Measurements from ENCODE around the gene TGFBR1.

Gene TGFBR1

GRCh38 chr9:99116003-99116411 lies 11.1 kb downstream of the TGFBR1 start:
- no peak overlapping the region for H3K4me2 ChIP-seq (ENCODE audit: low read depth, low read length)
- no peak overlapping the region for H3K9ac ChIP-seq (ENCODE audit: low read length)
- TF ChIP-seq EZH2 (optimal IDR thresholded peaks at IDR 0.05; ENCODE audit: low read depth, low read length) (no peak), CTCF (IDR thresholded peaks at IDR 0.05; ENCODE audit: low read length) (no peak), EZH2phosphoT487 (IDR thresholded peaks at IDR 0.05; ENCODE audit: low read length) (no peak)
- H3K4me1 ChIP-seq (ENCODE audit: low read length), result peaks cover 21% of the 10 kb centered on the region
- H3K27ac ChIP-seq (ENCODE audit: low read length), result no peak overlapping the region
- H3K4me3 ChIP-seq (ENCODE audit: low read length), result no peak overlapping the region
- H3K9me3 ChIP-seq (replicated peaks; ENCODE audit: insufficient read depth, low read length), result no peaks in the 10 kb centered on the region
- H2AFZ ChIP-seq (ENCODE audit: low read length), result no peak overlapping the region
- no peaks in the 10 kb centered on the region for H3K79me2 ChIP-seq (ENCODE audit: low read length)
- no peak for DNase-seq
- no peaks in the 10 kb centered on the region for H3K9me2 ChIP-seq (replicated peaks; ENCODE audit: insufficient read depth, low read length)
- no peaks in the 10 kb centered on the region for H3K27me3 ChIP-seq (replicated peaks; ENCODE audit: insufficient read depth, low read length)
- no peaks in the 10 kb centered on the region for H4K20me1 ChIP-seq (ENCODE audit: insufficient read depth, low read length)
- H3K36me3 ChIP-seq (replicated peaks; ENCODE audit: insufficient read depth, low read length), result no peaks in the 10 kb centered on the region
- H3F3A ChIP-seq (ENCODE audit: insufficient read depth, low read length), result peaks cover 8% of the 10 kb centered on the region; the same call in 1 of the 2 replicates

GRCh38 chr9:99118782-99119466 lies 14.0 kb downstream of the TGFBR1 start:
- Histone ChIP-seq H3K27ac (ENCODE audit: low read length) (peak overlapping the region; percentile 52; the same call in 1 of the 2 replicates), H3K9me2 (replicated peaks; ENCODE audit: insufficient read depth, low read length) (no peaks in the 10 kb centered on the region), H3K9ac (ENCODE audit: low read length) (no peak overlapping the region; the same call in 1 of the 2 replicates), H3K4me3 (ENCODE audit: low read length) (0 out of 2 replicates have a peak overlapping the region, but pooled peaks have one; percentile 3), H3K27me3 (replicated peaks; ENCODE audit: insufficient read depth, low read length) (no peaks in the 10 kb centered on the region), H2AFZ (ENCODE audit: low read length) (no peak overlapping the region), H3K36me3 (replicated peaks; ENCODE audit: insufficient read depth, low read length) (no peaks in the 10 kb centered on the region), H3F3A (ENCODE audit: insufficient read depth, low read length) (peaks cover 8% of the 10 kb centered on the region; the same call in 1 of the 2 replicates), H3K4me2 (ENCODE audit: low read depth, low read length) (peak overlapping the region; percentile 69), H4K20me1 (ENCODE audit: insufficient read depth, low read length) (no peaks in the 10 kb centered on the region), H3K79me2 (ENCODE audit: low read length) (no peaks in the 10 kb centered on the region), H3K4me1 (ENCODE audit: low read length) (peaks cover 12% of the 10 kb centered on the region), H3K9me3 (replicated peaks; ENCODE audit: insufficient read depth, low read length) (no peaks in the 10 kb centered on the region)
- TF ChIP-seq CTCF (IDR thresholded peaks at IDR 0.05; ENCODE audit: low read length), result no peak
- TF ChIP-seq EZH2 (optimal IDR thresholded peaks at IDR 0.05; ENCODE audit: low read depth, low read length), result no peak
- no peak for TF ChIP-seq EZH2phosphoT487 (IDR thresholded peaks at IDR 0.05; ENCODE audit: low read length)
- DNase-seq, result peak; percentile 72

- H3K27ac ChIP-seq (ENCODE audit: low read length), result no peak overlapping the region
- no peak overlapping the region for H3K4me3 ChIP-seq (ENCODE audit: low read length)
- no peaks in the 10 kb centered on the region for H3K79me2 ChIP-seq (ENCODE audit: low read length)
- no peaks in the 10 kb centered on the region for H3K9me2 ChIP-seq (replicated peaks; ENCODE audit: insufficient read depth, low read length)
- no peak overlapping the region for H2AFZ ChIP-seq (ENCODE audit: low read length)
- peaks cover 12% of the 10 kb centered on the region for H3K4me1 ChIP-seq (ENCODE audit: low read length)
- no peak for TF ChIP-seq EZH2phosphoT487 (IDR thresholded peaks at IDR 0.05; ENCODE audit: low read length)
- no peak for TF ChIP-seq EZH2 (optimal IDR thresholded peaks at IDR 0.05; ENCODE audit: low read depth, low read length)
- no peak for TF ChIP-seq CTCF (IDR thresholded peaks at IDR 0.05; ENCODE audit: low read length)
- H3K9me3 ChIP-seq (replicated peaks; ENCODE audit: insufficient read depth, low read length), result no peaks in the 10 kb centered on the region
- no peak overlapping the region for H3K9ac ChIP-seq (ENCODE audit: low read length)
- no peaks in the 10 kb centered on the region for H3K36me3 ChIP-seq (replicated peaks; ENCODE audit: insufficient read depth, low read length)
- DNase-seq, result no peak
- H3K27me3 ChIP-seq (replicated peaks; ENCODE audit: insufficient read depth, low read length), result no peaks in the 10 kb centered on the region
- peak overlapping the region; percentile 69; the same call in 1 of the 2 replicates for H3K4me2 ChIP-seq (ENCODE audit: low read depth, low read length)
- H4K20me1 ChIP-seq (ENCODE audit: insufficient read depth, low read length), result no peaks in the 10 kb centered on the region
- peaks cover 8% of the 10 kb centered on the region; the same call in 1 of the 2 replicates for H3F3A ChIP-seq (ENCODE audit: insufficient read depth, low read length)
Observed at GRCh38 chr9:99119976-99120655, 15.2 kb downstream of the TGFBR1 start.

Measured in MM.1S (cell line).